ENCODE data around the gene BLVRA.
"Not testable (repeated sequence)": the region's sequence is repeated elsewhere in the genome, so short reads cannot be mapped to it uniquely, and the experiment has no call there.

BLVRA gene

GRCh38 chr7:43764039-43764761, 5.7 kb downstream of the BLVRA start:
- Histone ChIP-seq H3K27ac (ENCODE audit: low read length) (no peak overlapping the region), H3K9me3 (ENCODE audit: insufficient read depth, low read depth, low read length) (no peaks in the 10 kb centered on the region), H3K27me3 (ENCODE audit: insufficient read depth, low read length) (peaks cover 12% of the 10 kb centered on the region), H3K4me3 (ENCODE audit: low read length) (no peak overlapping the region), H3K36me3 (ENCODE audit: insufficient read depth, low read depth, low read length) (no peaks in the 10 kb centered on the region), H3K9ac (ENCODE audit: low read depth, low read length) (no peak overlapping the region; the same call in 1 of the 2 replicates), H3K4me1 (ENCODE audit: insufficient read depth, low read length) (peaks cover 23% of the 10 kb centered on the region)

- no peak overlapping the region for H3K27ac ChIP-seq (ENCODE audit: low read length)
- H3K9ac ChIP-seq (ENCODE audit: low read depth, low read length), result no peak overlapping the region
- peaks cover 18% of the 10 kb centered on the region for H3K4me1 ChIP-seq (ENCODE audit: insufficient read depth, low read length)
- peaks cover 5% of the 10 kb centered on the region for H3K27me3 ChIP-seq (ENCODE audit: insufficient read depth, low read length)
- H3K36me3 ChIP-seq (ENCODE audit: insufficient read depth, low read depth, low read length), result no peaks in the 10 kb centered on the region
- no peak overlapping the region for H3K4me3 ChIP-seq (ENCODE audit: low read length)
- no peaks in the 10 kb centered on the region for H3K9me3 ChIP-seq (ENCODE audit: insufficient read depth, low read depth, low read length)
These were observed 6.5 kb downstream of the BLVRA start for GRCh38 chr7:43764807-43765491.

- Histone ChIP-seq H3K36me3 (ENCODE audit: insufficient read depth, low read depth, low read length) (no peaks in the 10 kb centered on the region), H3K4me3 (ENCODE audit: low read length) (no peak overlapping the region), H3K4me1 (ENCODE audit: insufficient read depth, low read length) (peaks cover 18% of the 10 kb centered on the region), H3K27ac (ENCODE audit: low read length) (no peak overlapping the region), H3K9ac (ENCODE audit: low read depth, low read length) (no peak overlapping the region), H3K9me3 (ENCODE audit: insufficient read depth, low read depth, low read length) (no peaks in the 10 kb centered on the region), H3K27me3 (ENCODE audit: insufficient read depth, low read length) (no peaks in the 10 kb centered on the region)
These were observed 8.1 kb downstream of the BLVRA start for GRCh38 chr7:43766564-43766963.

- Histone ChIP-seq H3K9me3 (ENCODE audit: insufficient read depth, low read depth, low read length) (no peaks in the 10 kb centered on the region), H3K9ac (ENCODE audit: low read depth, low read length) (no peak overlapping the region), H3K4me3 (ENCODE audit: low read length) (no peak overlapping the region), H3K36me3 (ENCODE audit: insufficient read depth, low read depth, low read length) (no peaks in the 10 kb centered on the region), H3K27me3 (ENCODE audit: insufficient read depth, low read length) (no peaks in the 10 kb centered on the region), H3K4me1 (ENCODE audit: insufficient read depth, low read length) (peaks cover 18% of the 10 kb centered on the region), H3K27ac (ENCODE audit: low read length) (no peak overlapping the region)
These were observed 8.8 kb downstream of the BLVRA start for GRCh38 chr7:43767311-43767710.

- Histone ChIP-seq H3K36me3 (ENCODE audit: insufficient read depth, low read depth, low read length) (no peaks in the 10 kb centered on the region), H3K4me1 (ENCODE audit: insufficient read depth, low read length) (peaks cover 15% of the 10 kb centered on the region), H3K9ac (ENCODE audit: low read depth, low read length) (no peak overlapping the region)
These were observed 9.9 kb downstream of the BLVRA start for GRCh38 chr7:43768201-43768886.

GRCh38 chr7:43768887-43769272, 10.4 kb downstream of the BLVRA start:
- H3K36me3 ChIP-seq (ENCODE audit: insufficient read depth, low read depth, low read length), result no peaks in the 10 kb centered on the region
- H3K4me3 ChIP-seq (ENCODE audit: low read length), result no peak overlapping the region
- no peaks in the 10 kb centered on the region for H3K9me3 ChIP-seq (ENCODE audit: insufficient read depth, low read depth, low read length)
- H3K27ac ChIP-seq (ENCODE audit: low read length), result no peak overlapping the region
- peaks cover 10% of the 10 kb centered on the region for H3K4me1 ChIP-seq (ENCODE audit: insufficient read depth, low read length)
- H3K27me3 ChIP-seq (ENCODE audit: insufficient read depth, low read length), result no peaks in the 10 kb centered on the region
- H3K9ac ChIP-seq (ENCODE audit: low read depth, low read length), result no peak overlapping the region

More at GRCh38 chr7:43768201-43768886, 9.9 kb downstream of the BLVRA start:
- Histone ChIP-seq H3K27ac (ENCODE audit: low read length) (no peak overlapping the region), H3K9me3 (ENCODE audit: insufficient read depth, low read depth, low read length) (no peaks in the 10 kb centered on the region), H3K4me3 (ENCODE audit: low read length) (no peak overlapping the region), H3K27me3 (ENCODE audit: insufficient read depth, low read length) (no peaks in the 10 kb centered on the region)

- H3K27ac ChIP-seq (ENCODE audit: low read length), result no peak overlapping the region
- no peak overlapping the region for H3K4me3 ChIP-seq (ENCODE audit: low read length)
- no peaks in the 10 kb centered on the region for H3K9me3 ChIP-seq (ENCODE audit: insufficient read depth, low read depth, low read length)
- no peaks in the 10 kb centered on the region for H3K36me3 ChIP-seq (ENCODE audit: insufficient read depth, low read depth, low read length)
- peaks cover 6% of the 10 kb centered on the region for H3K4me1 ChIP-seq (ENCODE audit: insufficient read depth, low read length)
- no peaks in the 10 kb centered on the region for H3K27me3 ChIP-seq (ENCODE audit: insufficient read depth, low read length)
- no peak overlapping the region for H3K9ac ChIP-seq (ENCODE audit: low read depth, low read length)
These were observed 10.8 kb downstream of the BLVRA start for GRCh38 chr7:43769281-43769680.

- no peaks in the 10 kb centered on the region for H3K36me3 ChIP-seq (ENCODE audit: insufficient read depth, low read depth, low read length)
- H3K27me3 ChIP-seq (ENCODE audit: insufficient read depth, low read length), result no peaks in the 10 kb centered on the region
- H3K9me3 ChIP-seq (ENCODE audit: insufficient read depth, low read depth, low read length), result no peaks in the 10 kb centered on the region
- no peak overlapping the region for H3K9ac ChIP-seq (ENCODE audit: low read depth, low read length)
- H3K27ac ChIP-seq (ENCODE audit: low read length), result no peak overlapping the region
- no peaks in the 10 kb centered on the region; the same call in 1 of the 2 replicates for H3K4me1 ChIP-seq (ENCODE audit: insufficient read depth, low read length)
- no peak overlapping the region for H3K4me3 ChIP-seq (ENCODE audit: low read length)
These were observed 11.4 kb downstream of the BLVRA start for GRCh38 chr7:43769791-43770465.

GRCh38 chr7:43771128-43771527, 12.6 kb downstream of the BLVRA start:
- H3K27ac ChIP-seq (ENCODE audit: low read length), result no peak overlapping the region
- H3K36me3 ChIP-seq (ENCODE audit: insufficient read depth, low read depth, low read length), result no peaks in the 10 kb centered on the region
- no peaks in the 10 kb centered on the region for H3K9me3 ChIP-seq (ENCODE audit: insufficient read depth, low read depth, low read length)
- H3K4me1 ChIP-seq (ENCODE audit: insufficient read depth, low read length), result no peaks in the 10 kb centered on the region
- no peak overlapping the region for H3K9ac ChIP-seq (ENCODE audit: low read depth, low read length)
- H3K27me3 ChIP-seq (ENCODE audit: insufficient read depth, low read length), result no peaks in the 10 kb centered on the region
- H3K4me3 ChIP-seq (ENCODE audit: low read length), result no peak overlapping the region

GRCh38 chr7:43771573-43771972, 13.1 kb downstream of the BLVRA start:
- H3K36me3 ChIP-seq (ENCODE audit: insufficient read depth, low read depth, low read length), result no peaks in the 10 kb centered on the region
- no peaks in the 10 kb centered on the region for H3K4me1 ChIP-seq (ENCODE audit: insufficient read depth, low read length)
- no peak overlapping the region for H3K4me3 ChIP-seq (ENCODE audit: low read length)
- H3K9ac ChIP-seq (ENCODE audit: low read depth, low read length), result no peak overlapping the region
- H3K27ac ChIP-seq (ENCODE audit: low read length), result no peak overlapping the region
- no peaks in the 10 kb centered on the region for H3K9me3 ChIP-seq (ENCODE audit: insufficient read depth, low read depth, low read length)
- no peaks in the 10 kb centered on the region for H3K27me3 ChIP-seq (ENCODE audit: insufficient read depth, low read length)

- H3K27me3 ChIP-seq (ENCODE audit: insufficient read depth, low read length); H3K36me3 ChIP-seq (ENCODE audit: insufficient read depth, low read depth, low read length); H3K9ac ChIP-seq (ENCODE audit: low read depth, low read length); H3K4me1 ChIP-seq (ENCODE audit: insufficient read depth, low read length); H3K9me3 ChIP-seq (ENCODE audit: insufficient read depth, low read depth, low read length); H3K27ac ChIP-seq (ENCODE audit: low read length); H3K4me3 ChIP-seq (ENCODE audit: low read length): not testable (repeated sequence)
These were observed 14.8 kb downstream of the BLVRA start for GRCh38 chr7:43773268-43773667.

All from iPS-20b (cell line).